CD4-positive, alpha-beta T cell (primary cell): ENCODE measurements around the gene DPAGT1. TPM values are rescaled to one million over a fixed set of nuclear protein-coding genes. Genes with fewer than 3 reads are reported as not detected.

Experiments
- ATAC-seq: fragments of 200-7000 bp; cut with Tn5 transposase; one replicate; pipeline ENCODE4 v1.10.0; 2022; ENCODE audit warnings: mild to moderate bottlenecking; ENCODE audit not compliant: poor library complexity
- CTCF ChIA-PET: fragments of 350-600 bp; sonication (Branson Sonifier 250); formaldehyde crosslinking; loops from one replicate; lab custom pipeline; 2021; ENCODE audit warnings: antibody characterized with exemption, inconsistent platforms; lab: Charles Lee
- POLR2A ChIA-PET: fragments of 350-600 bp; sonication (Branson Sonifier 250); formaldehyde crosslinking; loops from one replicate; lab custom pipeline; 2021; ENCODE audit warnings: antibody characterized with exemption, inconsistent platforms; lab: Charles Lee
- DNase-seq, 14 experiments: peaks; one replicate each; pipeline ENCODE4 v3.0.0-alpha.2; 2013 to 2020; ENCODE audit warnings: mixed read lengths in 2 of 14
- H3K27ac ChIP-seq, 2 donors: one replicate each; pipeline versions ENCODE4 v1.5.1 to v1.7.0; 2013; ENCODE audit warnings: low read length in 2 of 2, low read depth in 1 of 2, mild to moderate bottlenecking in 1 of 2
- H3K27me3 ChIP-seq, 2 experiments: 1 replicate in 1 of 2; 2 replicates in 1 of 2; pipeline versions ENCODE4 v1.6.1 to v1.7.0; 2013; ENCODE audit warnings: low read length in 2 of 2, control low read depth in 1 of 2, mild to moderate bottlenecking in 1 of 2, moderate library complexity in 1 of 2; ENCODE audit not compliant: insufficient read depth in 2 of 2, control insufficient read depth in 1 of 2
- H3K36me3 ChIP-seq: one replicate; pipeline ENCODE4 v1.6.1; 2013; ENCODE audit warnings: low read length, control low read depth; ENCODE audit not compliant: insufficient read depth
- H3K4me1 ChIP-seq: one replicate; pipeline ENCODE4 v1.6.1; 2013; ENCODE audit warnings: low read length, control low read depth; ENCODE audit not compliant: insufficient read depth
- H3K4me3 ChIP-seq: one replicate; pipeline ENCODE4 v1.5.1; 2013; ENCODE audit warnings: mild to moderate bottlenecking, low read length, moderate library complexity
- H3K9me3 ChIP-seq, 2 experiments: 1 replicate in 1 of 2; 2 replicates in 1 of 2; pipeline versions ENCODE4 v1.6.1 to v1.7.0; 2013; ENCODE audit warnings: low read length in 2 of 2, mild to moderate bottlenecking in 2 of 2, control low read depth in 1 of 2, moderate library complexity in 1 of 2; ENCODE audit not compliant: control insufficient read depth in 1 of 2, insufficient read depth in 1 of 2
- H3K27ac Mint-ChIP-seq: one replicate; pipeline ENCODE4 v1.8.0; 2020; ENCODE audit warnings: mixed read lengths
- H3K27me3 Mint-ChIP-seq: one replicate; pipeline ENCODE4 v1.8.0; 2021; ENCODE audit warnings: mixed read lengths
- H3K36me3 Mint-ChIP-seq: one replicate; pipeline ENCODE4 v1.8.0; 2021; ENCODE audit warnings: low read depth, mixed read lengths
- H3K4me1 Mint-ChIP-seq: one replicate; pipeline ENCODE4 v1.8.0; 2021; ENCODE audit warnings: low read depth, mixed read lengths
- H3K4me3 Mint-ChIP-seq: one replicate; pipeline ENCODE4 v1.8.0; 2020; ENCODE audit warnings: mild to moderate bottlenecking, mixed read lengths
- H3K9me3 Mint-ChIP-seq: one replicate; pipeline ENCODE4 v1.8.0; 2020; ENCODE audit warnings: mixed read lengths
- CTCF ChIP-seq: fragments of 200-600 bp; IDR thresholded peaks from one replicate; pipeline ENCODE4 v1.8.0; 2022; ENCODE audit warnings: antibody characterized with exemption, mild to moderate bottlenecking
- intact Hi-C, 2 experiments: fragments of 100-400 bp; cut with DNase I in 1 of 2; cut with micrococcal nuclease in 1 of 2; formaldehyde crosslinking; loops; one replicate each; pipeline versions ENCODE4 v1.15.1 to v1.9.0; 2023 to 2025; cut with DNase I, micrococcal nuclease
- total RNA-seq, 174 experiments: library from RNA in 2 of 174; stranded (reverse) in 2 of 174; gene quantifications; one replicate each; pipeline ENCODE4 v1.2.3 and lab custom pipeline; 2021 to 2026

The DPAGT1 gene
- total RNA-seq, 2 experiments from 2014 or later, result 9.5 to 11.7 TPM

- peaks cover 23% of the 10 kb centered on the region for H3K36me3 ChIP-seq
- H3K9me3 ChIP-seq, result no peaks in the 10 kb centered on the region
- H3K27ac ChIP-seq, result peak overlapping the region; percentile 61 to 62
- peaks cover 42% of the 10 kb centered on the region for H3K4me1 ChIP-seq
- Mint-ChIP-seq H3K27ac (peak overlapping the region; percentile 68), H3K36me3 (peaks cover 48% of the 10 kb centered on the region), H3K9me3 (no peaks in the 10 kb centered on the region), H3K4me3 (peak overlapping the region; percentile 79), H3K4me1 (peaks cover 37% of the 10 kb centered on the region), H3K27me3 (no peaks in the 10 kb centered on the region)
- ATAC-seq (peak; percentile 88), DNase-seq (peak; percentile 98 to 100 (median 99))
- CTCF ChIA-PET, result interaction anchor here (0.7 to 2.4 kb wide), 10 partner anchors 10 to 109 kb away, joined by 3 to 8 read pairs (median 3); partner anchors contain the start of genes C2CD2L, HINFP, HMBS and NLRX1
- POLR2A ChIA-PET, result interaction anchor here (0.6 to 3.1 kb wide), 28 partner anchors 10 to 305 kb away, joined by 3 to 60 read pairs (median 5); partner anchors contain the start of genes C2CD2L, CBL, DDX6 and HINFP
- H3K4me3 ChIP-seq, result peak overlapping the region; percentile 86
- intact Hi-C loops, result loop anchor here (1.0 to 2.0 kb wide), 5 partner anchors 26 to 102 kb away; partner anchors contain the start of genes HYOU1 (in 2 of the 2), HINFP (in 1 of the 2), SLC37A4 (in 1 of the 2) and VPS11 (in 1 of the 2)
- no peaks in the 10 kb centered on the region for H3K27me3 ChIP-seq
- peak; percentile 29 for TF ChIP-seq CTCF
Measured at GRCh38 chr11:119095066-119095880, 6.4 kb downstream of the DPAGT1 start.

- intact Hi-C loops, result loop anchor here (1.0 to 2.0 kb wide), 6 partner anchors 9 to 102 kb away; partner anchors contain the start of genes HYOU1 (in 2 of the 2), HINFP (in 1 of the 2), SLC37A4 (in 1 of the 2) and VPS11 (in 1 of the 2)
- H3K27ac Mint-ChIP-seq, result peak overlapping the region; percentile 68
- Histone ChIP-seq H3K4me1 (peaks cover 39% of the 10 kb centered on the region), H3K27me3 (no peaks in the 10 kb centered on the region), H3K9me3 (no peaks in the 10 kb centered on the region), H3K36me3 (peaks cover 23% of the 10 kb centered on the region), H3K27ac (peak overlapping the region; percentile 61 to 62), H3K4me3 (peak overlapping the region; percentile 86)
- ChIA-PET CTCF (interaction anchor here (0.9 to 2.4 kb wide), 8 partner anchors 10 to 110 kb away, joined by 3 to 8 read pairs (median 3); partner anchors contain the start of genes C2CD2L, HINFP, HMBS and NLRX1), POLR2A (interaction anchor here (0.6 to 3.1 kb wide), 28 partner anchors 8 to 304 kb away, joined by 3 to 60 read pairs (median 5); partner anchors contain the start of genes C2CD2L, CBL, DDX6 and HINFP)
- H3K4me3 Mint-ChIP-seq, result peak overlapping the region; percentile 79
- DNase-seq (peak in 4 of 14 experiments; percentile 43 to 72 (median 54)), ATAC-seq (peak; percentile 11)
- peaks cover 31% of the 10 kb centered on the region for H3K4me1 Mint-ChIP-seq
- H3K27me3 Mint-ChIP-seq, result no peaks in the 10 kb centered on the region
- no peaks in the 10 kb centered on the region for H3K9me3 Mint-ChIP-seq
- H3K36me3 Mint-ChIP-seq, result peaks cover 42% of the 10 kb centered on the region
- peak; percentile 62 for TF ChIP-seq CTCF
Measured at GRCh38 chr11:119094816-119095065, 6.9 kb downstream of the DPAGT1 start.
